Erythroblast (primary cell): ENCODE data around the gene IFT81.
"Not testable (repeated sequence)": the region's sequence is repeated elsewhere in the genome, so short reads cannot be mapped to it uniquely, and the experiment has no call there.

ENCODE experiments used
- DNase-seq, 2 experiments: peaks; one replicate each; lab custom pipeline; 2025; lab: John Stamatoyannopoulos, UW
- GATA1 ChIP-seq: IDR thresholded peaks from 2 replicates; pipeline ENCODE4 v1.6.1; 2011; ENCODE audit warnings: low read depth, mild to moderate bottlenecking, control low read depth, low read length, moderate library complexity
- POLR2A ChIP-seq: IDR thresholded peaks from 2 replicates; pipeline ENCODE4 v1.6.1; 2011; ENCODE audit warnings: mild to moderate bottlenecking, low read length

Gene IFT81

GRCh38 chr12:110124269-110124995, at the start of gene IFT81:
Gene IFT81 (plus strand): TSS chr12:110124357. CDS start chr12:110127381, 3,024 bp downstream.
- peak; percentile 94 to 98 for DNase-seq
- TF ChIP-seq GATA1 (no peak), POLR2A (peak; percentile 43)

- no peak for DNase-seq
- TF ChIP-seq GATA1 (no peak), POLR2A (no peak)
These were observed 48.3 kb upstream of the IFT81 start for GRCh38 chr12:110075880-110076279.

- no peak for DNase-seq
- TF ChIP-seq GATA1 (no peak), POLR2A (no peak)
These were observed 46.4 kb upstream of the IFT81 start for GRCh38 chr12:110077800-110078199.

- peak; percentile 43 to 49 for DNase-seq
- TF ChIP-seq GATA1 (no peak), POLR2A (peak; percentile 36)
These were observed 44.4 kb upstream of the IFT81 start for GRCh38 chr12:110079477-110080400.

- TF ChIP-seq POLR2A = no peak
- TF ChIP-seq GATA1 = no peak
- no peak for DNase-seq
These were observed 43.7 kb upstream of the IFT81 start for GRCh38 chr12:110080410-110080809.

- no peak for TF ChIP-seq POLR2A
- no peak for TF ChIP-seq GATA1
- no peak for DNase-seq
These were observed 39.7 kb upstream of the IFT81 start for GRCh38 chr12:110084314-110085015.

- not testable (repeated sequence) for DNase-seq
These were observed 35.9 kb upstream of the IFT81 start for GRCh38 chr12:110088216-110088615.

GRCh38 chr12:110088936-110089335, 35.2 kb upstream of the IFT81 start:
- no peak for DNase-seq

GRCh38 chr12:110090266-110091135, 33.7 kb upstream of the IFT81 start:
- no peak for DNase-seq
- no peak for TF ChIP-seq POLR2A
- TF ChIP-seq GATA1 = no peak

More at GRCh38 chr12:110088936-110089335, 35.2 kb upstream of the IFT81 start:
- TF ChIP-seq POLR2A = no peak
- TF ChIP-seq GATA1 = no peak

GRCh38 chr12:110091136-110091711, 32.9 kb upstream of the IFT81 start:
- no peak for DNase-seq
- no peak for TF ChIP-seq POLR2A
- no peak for TF ChIP-seq GATA1

- TF ChIP-seq POLR2A = no peak
- TF ChIP-seq GATA1 = no peak
These were observed 30.4 kb upstream of the IFT81 start for GRCh38 chr12:110093631-110094311.

More at GRCh38 chr12:110093631-110094311, 30.4 kb upstream of the IFT81 start:
- peak in 1 of 2 experiments; percentile 26 for DNase-seq
